ENCODE results near the gene TNNC2.
A peak's percentile ranks its signal among the peaks of the same experiment; 100 is the strongest.
"Not testable (repeated sequence)": the region's sequence is repeated elsewhere in the genome, so short reads cannot be mapped to it uniquely, and the experiment has no call there.

Gene TNNC2

DNA sequence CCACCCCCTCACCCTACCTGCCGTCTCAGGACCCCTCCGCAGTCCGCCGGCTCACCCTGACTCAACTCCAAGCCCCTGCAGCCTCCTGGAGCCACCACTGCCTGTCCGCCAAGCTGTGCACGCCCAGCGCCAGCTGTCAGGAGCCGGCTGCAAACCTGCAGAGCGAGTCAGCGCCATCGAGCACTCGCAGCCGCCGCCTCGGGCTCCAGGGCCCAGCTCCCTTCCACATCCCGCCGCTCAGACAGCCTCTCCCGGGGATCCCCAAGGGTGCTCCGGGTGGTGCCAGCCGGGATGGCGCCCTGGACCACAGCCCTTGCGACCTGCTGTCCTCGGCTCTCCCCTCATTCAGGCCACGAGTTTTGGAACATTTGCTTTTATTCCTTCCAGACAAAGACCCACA, 4.3 kb downstream of the TNNC2 start:
- no peak for DNase-seq (ENCODE audit: low read depth in 2 of 2)

DNA sequence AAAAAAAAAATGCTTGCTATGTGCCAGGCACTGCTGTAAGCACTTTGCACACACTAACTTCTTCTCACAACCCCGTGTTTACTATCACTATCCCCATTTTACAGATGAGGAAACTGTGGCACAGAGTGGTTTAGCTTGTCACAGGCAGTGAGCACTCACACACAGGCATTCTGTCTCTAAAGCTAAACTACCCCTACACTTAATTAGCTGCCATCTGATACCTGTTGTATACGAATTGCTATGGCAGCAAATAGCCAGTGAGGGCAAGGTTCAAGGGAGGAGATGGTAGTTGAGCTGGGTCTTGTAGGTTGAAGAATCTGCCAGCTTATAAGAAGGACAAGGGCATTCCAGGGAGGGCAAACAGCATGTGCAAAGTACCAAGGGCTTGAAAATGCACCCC, 5.2 kb downstream of the TNNC2 start:
- no peak for DNase-seq (ENCODE audit: low read depth in 2 of 2)

GRCh38 chr20:45819466-45819865, 7.6 kb downstream of the TNNC2 start:
- no peak for DNase-seq (ENCODE audit: low read depth in 2 of 2)

- no peak for DNase-seq (ENCODE audit: low read depth in 2 of 2)
Measured at GRCh38 chr20:45818239-45818638, 8.9 kb downstream of the TNNC2 start.

DNA sequence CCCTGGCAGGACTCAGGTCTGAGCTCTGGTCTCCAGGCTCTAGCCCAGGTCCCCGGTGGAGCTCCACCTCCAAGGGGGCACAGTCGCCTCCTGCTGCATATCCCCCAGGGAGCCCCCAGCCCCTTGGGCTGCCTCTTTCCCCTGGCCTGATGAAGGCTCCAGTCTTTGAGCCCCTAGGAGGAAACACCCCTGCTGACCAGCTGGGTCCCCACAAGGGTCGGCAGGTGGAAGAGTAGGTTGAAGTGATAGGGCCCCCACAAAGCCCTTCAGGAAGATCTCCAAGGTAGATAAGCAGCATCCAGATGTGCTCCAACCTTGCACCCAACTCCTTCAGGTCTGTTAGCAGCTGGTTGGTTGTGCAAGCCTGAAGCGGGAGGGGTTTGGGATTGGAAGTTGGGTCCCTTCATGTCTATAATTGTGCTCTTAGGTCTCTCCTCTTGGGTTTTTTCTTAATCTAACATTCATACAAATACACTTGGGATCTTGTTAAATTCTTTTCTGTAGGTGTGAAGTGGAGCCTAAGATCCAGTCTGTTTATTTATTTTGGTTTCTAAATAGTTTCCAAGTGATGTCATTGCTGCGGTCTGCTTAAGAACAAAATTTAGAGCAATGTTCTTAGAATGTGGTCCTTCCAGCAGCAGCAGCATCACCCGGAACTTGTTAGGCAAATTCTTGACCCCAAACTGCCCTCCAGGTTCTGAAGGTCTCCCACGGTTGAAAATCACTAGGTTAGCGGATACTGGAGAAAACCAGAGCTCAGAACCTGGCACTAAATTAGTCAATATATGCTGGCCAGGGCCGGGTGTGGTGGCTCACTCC, 9.5 kb downstream of the TNNC2 start:
- no peak for DNase-seq (ENCODE audit: low read depth in 2 of 2)

DNA sequence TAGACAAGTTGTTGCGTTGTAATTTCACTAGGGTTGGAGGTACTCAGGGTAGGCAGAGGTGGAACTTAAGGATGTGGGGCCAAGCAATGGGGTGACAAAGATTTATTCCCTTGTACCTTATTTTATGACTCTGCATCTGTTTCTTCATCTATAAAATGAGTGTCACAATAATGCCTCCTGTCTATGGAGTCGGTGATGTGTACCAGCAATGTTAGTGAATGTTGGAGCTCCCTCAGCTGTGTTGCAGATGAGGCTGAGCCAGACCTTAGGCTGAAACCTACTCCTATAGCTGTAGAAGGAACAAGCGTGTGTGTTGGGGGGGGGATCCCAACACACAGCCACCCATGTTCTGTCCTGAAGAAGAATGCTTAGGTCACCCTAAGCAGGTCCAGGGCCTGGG, 10.2 kb downstream of the TNNC2 start:
- DNase-seq (ENCODE audit: low read depth in 2 of 2) = no peak

GRCh38 chr20:45814314-45814713, 12.8 kb downstream of the TNNC2 start:
- DNase-seq (ENCODE audit: low read depth in 2 of 2) = no peak

- no peak for DNase-seq (ENCODE audit: low read depth in 2 of 2)
Measured at GRCh38 chr20:45813489-45813888, 13.6 kb downstream of the TNNC2 start.

DNA sequence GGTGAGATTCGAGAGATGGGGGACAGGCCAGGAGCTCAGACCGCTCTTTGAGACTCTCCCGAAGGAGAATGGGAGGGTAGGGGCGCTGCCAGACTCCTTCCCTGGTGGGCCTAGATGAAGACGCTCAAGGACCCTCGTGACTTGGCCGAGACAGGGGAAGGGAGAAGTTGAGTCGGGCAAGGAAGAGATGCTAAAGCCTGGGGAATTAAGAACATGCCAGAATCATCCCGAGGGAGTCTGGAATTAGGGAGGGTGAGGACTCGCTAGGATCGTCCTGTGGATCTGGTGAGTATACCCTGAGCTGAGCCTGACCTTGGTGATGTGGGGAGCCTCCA, 14.1 kb downstream of the TNNC2 start:
- DNase-seq (ENCODE audit: low read depth in 2 of 2) = no peak

DNA sequence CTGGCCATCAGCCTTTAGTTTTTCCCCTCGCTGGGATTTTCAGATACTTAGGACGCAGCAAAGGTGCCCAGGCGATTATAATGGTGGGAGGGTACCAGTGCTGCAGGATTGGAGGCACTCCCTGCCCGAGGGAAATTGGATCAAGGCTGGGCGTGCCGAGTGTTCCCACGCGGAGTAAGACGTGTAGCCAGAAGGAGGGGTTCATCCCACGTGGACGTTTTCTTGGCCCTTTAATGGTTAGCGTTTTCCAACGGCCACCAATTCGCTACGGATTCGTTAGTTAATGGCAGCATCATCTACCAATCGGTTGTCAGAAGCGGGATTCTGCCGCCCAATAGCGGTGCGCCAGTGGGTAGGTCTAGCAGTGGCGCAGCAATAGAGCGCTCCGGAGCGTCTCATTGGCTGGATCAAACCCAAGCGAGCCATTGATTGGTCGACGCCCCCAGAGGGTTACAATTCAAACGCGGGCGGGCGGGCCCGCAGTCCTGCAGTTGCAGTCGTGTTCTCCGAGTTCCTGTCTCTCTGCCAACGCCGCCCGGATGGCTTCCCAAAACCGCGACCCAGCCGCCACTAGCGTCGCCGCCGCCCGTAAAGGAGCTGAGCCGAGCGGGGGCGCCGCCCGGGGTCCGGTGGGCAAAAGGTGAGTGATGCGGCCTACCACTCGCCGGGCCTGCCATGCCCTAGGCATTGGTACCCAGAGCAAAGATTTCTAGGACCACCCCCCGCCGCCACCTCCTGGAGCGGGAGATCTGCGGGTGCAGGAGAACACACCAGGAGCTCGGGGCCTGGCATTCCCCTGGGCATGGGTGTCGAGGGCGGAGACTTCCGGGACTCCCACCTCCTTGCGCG, 14.7 kb downstream of the TNNC2 start, which contains the start of gene UBE2C:
Gene UBE2C, plus strand, starts transcription at position 488 of the 849 bp plus-strand sequence. Its CDS starts 52 bp downstream, at position 540.
- peak; percentile 85 to 92 for DNase-seq (ENCODE audit: low read depth in 2 of 2)

GRCh38 chr20:45810191-45810970, 16.7 kb downstream of the TNNC2 start:
- no peak for DNase-seq (ENCODE audit: low read depth in 2 of 2)

DNA sequence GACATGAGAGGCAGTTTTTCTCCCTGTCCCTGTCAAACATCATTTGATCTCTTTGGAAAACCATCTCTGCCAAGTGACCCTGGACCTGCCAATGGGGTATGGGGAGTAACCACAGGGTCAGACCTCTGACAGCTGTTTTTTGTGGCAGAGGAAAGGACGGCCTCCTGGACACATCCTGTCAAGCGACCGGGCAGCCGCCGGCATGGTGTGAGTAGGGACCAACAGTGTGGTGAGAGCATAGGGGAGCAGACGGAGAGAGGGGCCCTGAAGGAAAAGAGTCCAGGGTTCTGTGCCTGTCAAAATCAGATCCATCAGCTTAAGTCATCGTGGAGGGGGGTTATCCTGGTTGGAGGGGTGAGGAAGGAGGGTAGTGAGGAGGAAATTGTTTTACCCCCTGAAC, 25.3 kb downstream of the TNNC2 start:
- no peak for DNase-seq (ENCODE audit: low read depth in 2 of 2)

DNA sequence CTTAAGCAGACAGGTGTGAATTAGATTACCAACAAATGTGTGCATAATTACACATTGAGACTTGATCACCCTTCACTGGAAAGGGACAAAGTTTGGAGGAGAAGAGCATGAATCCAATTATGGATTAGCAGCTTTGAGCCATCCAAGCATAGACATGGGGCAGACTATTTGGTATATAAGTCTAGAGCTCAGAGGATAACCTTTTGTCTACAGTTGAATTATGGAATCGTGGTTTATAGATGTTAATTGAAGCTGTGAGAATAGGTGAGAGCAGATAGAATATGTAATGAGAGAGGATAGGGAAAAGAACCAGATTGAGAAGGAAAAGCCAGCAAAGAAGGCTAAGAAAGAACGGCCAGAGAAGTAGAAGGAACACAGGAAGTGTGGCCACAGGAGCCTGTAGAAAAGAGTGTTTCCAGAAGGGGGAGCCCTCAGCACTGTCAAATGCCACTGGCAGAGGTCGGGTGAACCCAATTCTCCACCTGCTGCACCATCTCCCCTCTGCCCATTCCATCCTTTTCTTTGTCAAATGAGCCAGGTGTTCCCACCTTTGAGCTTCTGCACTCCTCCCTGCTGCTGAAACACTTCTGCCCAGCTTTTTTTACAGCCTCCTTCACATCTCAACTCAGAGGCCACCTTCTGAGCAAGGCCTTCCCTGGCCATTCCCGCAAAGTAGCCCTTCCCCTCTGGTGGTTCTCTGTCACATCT, 28.0 kb downstream of the TNNC2 start:
- DNase-seq (ENCODE audit: low read depth in 2 of 2) = peak; percentile 42 to 50

GRCh38 chr20:45797955-45798354, 29.2 kb downstream of the TNNC2 start:
- DNase-seq (ENCODE audit: low read depth in 2 of 2) = not testable (repeated sequence)

GRCh38 chr20:45797510-45797909, 29.6 kb downstream of the TNNC2 start:
- not testable (repeated sequence) for DNase-seq (ENCODE audit: low read depth in 2 of 2)

DNA sequence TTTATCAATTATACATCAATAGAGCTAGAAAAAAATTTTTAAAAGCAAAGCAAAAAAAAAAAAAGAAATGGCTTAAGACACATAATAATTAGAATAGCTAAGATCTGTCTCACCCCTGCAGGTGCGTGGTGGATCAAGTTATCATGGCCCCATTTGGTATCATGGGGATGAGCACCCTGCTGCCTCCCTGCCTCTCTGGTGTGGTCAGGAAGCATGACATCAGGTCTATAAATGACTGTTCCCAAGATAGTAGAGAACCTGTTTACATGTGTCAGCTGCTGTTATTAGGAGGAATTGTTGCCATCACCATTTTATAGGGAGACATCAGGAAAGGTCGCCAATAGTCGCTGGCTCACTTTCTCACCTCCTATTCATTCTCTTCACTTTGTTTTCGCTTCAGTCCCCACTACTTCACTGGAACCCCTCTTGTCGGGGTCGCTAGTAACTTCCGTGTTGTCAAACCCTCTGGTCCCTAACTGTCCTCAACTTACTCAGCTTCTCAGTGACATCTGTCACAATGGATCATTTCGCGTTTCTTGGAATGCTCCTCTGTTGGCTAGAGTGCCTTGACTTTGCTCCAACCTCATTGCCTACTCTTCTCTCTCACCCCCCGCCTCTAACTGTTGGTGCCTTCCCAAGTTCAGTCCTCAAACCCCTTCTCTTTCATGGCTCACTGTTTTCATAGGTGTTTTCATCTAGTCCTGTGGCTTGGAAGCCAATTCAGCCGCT, 30.6 kb downstream of the TNNC2 start:
- DNase-seq (ENCODE audit: low read depth in 2 of 2) = no peak

DNA sequence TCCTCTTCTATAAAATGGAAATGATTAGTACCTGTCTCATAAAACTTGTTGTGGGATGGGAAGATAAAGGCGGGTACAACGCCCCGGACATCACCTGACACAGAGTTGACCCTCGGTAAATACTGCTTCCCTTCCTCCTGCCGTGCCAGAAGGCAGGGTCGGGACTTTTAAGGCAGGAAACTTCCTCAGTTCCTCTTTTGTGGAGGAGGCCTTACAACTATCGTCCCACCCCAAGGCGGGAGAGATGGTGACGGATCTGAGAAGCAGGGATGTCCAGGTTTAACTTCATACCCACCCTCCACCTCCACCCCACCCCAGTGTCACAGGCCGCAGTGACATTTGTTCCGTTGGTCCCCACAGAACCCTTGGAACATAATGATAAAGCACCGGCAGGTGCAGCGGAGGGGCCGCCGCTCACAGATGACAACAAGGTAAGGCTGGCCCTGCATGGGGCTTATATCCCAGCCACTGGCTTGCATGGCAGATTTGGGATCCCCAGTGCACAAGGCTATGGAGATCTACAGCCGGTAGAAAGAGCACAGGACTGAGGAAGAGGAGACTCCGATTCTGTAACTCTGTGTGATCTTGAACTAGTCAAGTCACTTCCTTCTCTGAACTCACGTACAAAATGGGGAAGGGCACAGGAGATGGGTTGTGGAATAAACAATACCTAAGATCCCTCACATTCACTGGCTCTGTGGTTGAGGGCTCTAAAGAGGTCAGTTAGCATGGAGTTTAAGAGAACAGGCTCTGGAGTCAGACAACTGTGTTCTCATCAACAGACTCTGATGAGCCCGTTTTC, 34.6 kb downstream of the TNNC2 start:
- no peak for DNase-seq (ENCODE audit: low read depth in 2 of 2)

DNA sequence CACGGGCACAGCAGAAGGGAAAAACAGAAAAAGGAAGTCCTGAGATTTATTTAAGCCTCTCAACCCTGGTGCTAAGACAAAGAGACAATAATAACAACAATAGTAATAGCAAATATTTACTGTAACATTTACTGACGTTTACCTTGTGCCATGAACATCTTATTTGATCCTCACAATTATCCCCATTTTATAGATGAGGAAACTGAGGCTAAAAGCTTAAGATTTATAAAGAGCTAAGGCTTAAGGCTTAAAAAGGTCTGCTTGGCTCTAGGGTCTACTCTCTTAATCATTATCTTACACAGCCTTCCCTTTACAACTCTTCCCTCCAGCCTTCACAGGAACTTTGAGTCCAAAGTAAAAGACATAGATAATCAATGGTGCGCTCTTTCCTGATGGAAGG, 38.8 kb downstream of the TNNC2 start:
- no peak for DNase-seq (ENCODE audit: low read depth in 2 of 2)

DNA sequence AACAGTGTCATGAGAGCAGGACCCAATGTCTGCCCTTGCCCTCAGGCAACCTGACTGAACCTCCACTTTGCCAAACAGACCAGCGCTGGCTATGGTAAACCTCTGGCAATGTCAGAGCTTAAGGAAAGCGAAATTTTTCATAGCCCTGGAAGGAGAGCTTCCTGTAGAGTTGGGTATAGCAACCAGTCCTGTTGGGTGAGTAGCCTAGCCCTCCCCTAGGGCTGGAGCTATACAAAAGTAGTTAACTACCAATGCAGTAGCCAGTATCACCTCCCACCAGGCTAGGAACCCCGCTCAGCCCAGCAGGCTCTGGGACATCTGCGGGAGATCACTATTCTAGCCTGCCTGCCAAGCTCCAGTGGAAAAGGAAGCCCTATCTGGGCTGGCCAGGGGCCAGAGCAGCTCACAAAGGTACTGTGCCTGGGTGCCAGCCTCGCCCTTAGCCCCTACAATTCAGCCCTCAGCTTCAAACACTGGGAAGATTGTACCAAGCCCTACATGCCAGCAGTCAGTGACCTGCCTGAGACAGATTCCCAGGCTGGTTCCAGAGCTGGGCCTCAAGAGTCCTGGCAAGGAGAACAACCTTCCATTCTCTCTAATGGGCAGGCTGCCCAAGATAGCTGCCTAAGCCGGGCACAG, 43.3 kb downstream of the TNNC2 start:
- no peak for DNase-seq (ENCODE audit: low read depth in 2 of 2)

- no peak for DNase-seq (ENCODE audit: low read depth in 2 of 2)
Measured at GRCh38 chr20:45782890-45783289, 44.2 kb downstream of the TNNC2 start.
